Breast epithelium (tissue), 4 donors: ENCODE results near the gene ZNF26. TPM values are rescaled to one million over a fixed set of nuclear protein-coding genes. Genes with fewer than 3 reads are reported as not detected.
"Not testable (repeated sequence)": the region's sequence is repeated elsewhere in the genome, so short reads cannot be mapped to it uniquely, and the experiment has no call there.

Experiments
- DNase-seq, 2 donors: peaks; one replicate each; pipeline ENCODE4 v3.0.0-alpha.2; 2019; ENCODE audit warnings: low spot score in 2 of 2
- H3K27ac ChIP-seq, 2 donors: fragments of 200-600 bp; sonication (generic) in 1 of 2; one replicate each; pipeline ENCODE4 v1.5.1; 2016 to 2019; ENCODE audit warnings: mild to moderate bottlenecking in 1 of 2
- H3K27me3 ChIP-seq, 2 donors: fragments of 200-600 bp; sonication (generic) in 1 of 2; one replicate each; pipeline versions ENCODE4 v1.5.1 to v1.6.0; 2017 to 2019; ENCODE audit warnings: control low read depth in 1 of 2, mild to moderate bottlenecking in 1 of 2
- H3K36me3 ChIP-seq: fragments of 200-600 bp; one replicate; pipeline ENCODE4 v1.5.1; 2019
- H3K4me1 ChIP-seq, 2 donors: fragments of 200-600 bp; sonication (generic); one replicate each; pipeline ENCODE4 v1.5.1; 2016 to 2019; ENCODE audit warnings: control low read depth in 1 of 2
- H3K4me3 ChIP-seq, 3 donors: fragments of 200-600 bp; sonication (generic); 1 replicate in 2 of 3; 2 replicates in 1 of 3; pipeline ENCODE4 v1.5.1; 2016 to 2019; ENCODE audit warnings: mild to moderate bottlenecking in 3 of 3, moderate library complexity in 2 of 3
- H3K9me3 ChIP-seq, 2 donors: fragments of 200-600 bp; sonication (generic) in 1 of 2; one replicate each; pipeline ENCODE4 v1.5.1; 2016 to 2019; ENCODE audit warnings: control low read depth in 1 of 2
- POLR2A ChIP-seq: fragments of 450-650 bp; IDR thresholded peaks from one replicate; pipeline ENCODE4 v1.6.1; 2016; ENCODE audit warnings: antibody characterized with exemption, mild to moderate bottlenecking, moderate library complexity
- POLR2AphosphoS5 ChIP-seq, 3 donors: sonication (generic); formaldehyde crosslinking; IDR thresholded peaks; one replicate each; pipeline ENCODE4 v1.6.1; 2017; ENCODE audit warnings: antibody characterized with exemption in 3 of 3
- intact Hi-C: fragments of 100-400 bp; cut with DNase I; formaldehyde crosslinking; loops from one replicate; pipeline ENCODE4 v1.15.1; 2023; ENCODE audit warnings: low total_unique reads
- total RNA-seq, 3 donors: library from RNA; depleted of rRNA; stranded (reverse); fragments of >200 nt; gene quantifications; one replicate each; pipeline ENCODE4 v1.1.0, GENCODE V29; 2016
- TF ChIP-seq, protein P1 (sequence below), 3 donors: fragments of 450-650 bp; IDR thresholded peaks; one replicate each; pipeline ENCODE4 v1.5.1; 2016 to 2017; ENCODE audit warnings: antibody characterized with exemption in 3 of 3, mild to moderate bottlenecking in 3 of 3, moderate library complexity in 3 of 3

ZNF26 gene
- total RNA-seq, 3 donors from 2014 or later: 12.0 to 19.6 (median 19.0) TPM

GRCh38 chr12:132956011-132956788, 30.0 kb upstream of the ZNF26 start, which contains the start of gene ZNF605:
Gene ZNF605, minus strand, starts transcription at chr12:132956306. Its CDS starts 10,671 bp downstream, at chr12:132945635.
- H3K36me3 ChIP-seq: no peaks in the 10 kb centered on the region
- peak within 1 kb of the TSS; percentile 64 to 94 (median 66) for H3K4me3 ChIP-seq
- H3K27ac ChIP-seq: peak within 1 kb of the TSS; percentile 81 to 95
- H3K27me3 ChIP-seq: no peaks in the 10 kb centered on the region
- peaks cover 29 to 34% of the 10 kb centered on the region in 2 donors for H3K9me3 ChIP-seq
- intact Hi-C loops: no loop called here
- DNase-seq: peak; percentile 57 to 80
- peaks cover 0 to 9% of the 10 kb centered on the region in 2 donors for H3K4me1 ChIP-seq
- TF ChIP-seq POLR2A (no peak), POLR2AphosphoS5 (IDR thresholded peaks at IDR 0.05) (peak; percentile 26 to 46 (median 43))
- TF ChIP-seq, protein P1, sequence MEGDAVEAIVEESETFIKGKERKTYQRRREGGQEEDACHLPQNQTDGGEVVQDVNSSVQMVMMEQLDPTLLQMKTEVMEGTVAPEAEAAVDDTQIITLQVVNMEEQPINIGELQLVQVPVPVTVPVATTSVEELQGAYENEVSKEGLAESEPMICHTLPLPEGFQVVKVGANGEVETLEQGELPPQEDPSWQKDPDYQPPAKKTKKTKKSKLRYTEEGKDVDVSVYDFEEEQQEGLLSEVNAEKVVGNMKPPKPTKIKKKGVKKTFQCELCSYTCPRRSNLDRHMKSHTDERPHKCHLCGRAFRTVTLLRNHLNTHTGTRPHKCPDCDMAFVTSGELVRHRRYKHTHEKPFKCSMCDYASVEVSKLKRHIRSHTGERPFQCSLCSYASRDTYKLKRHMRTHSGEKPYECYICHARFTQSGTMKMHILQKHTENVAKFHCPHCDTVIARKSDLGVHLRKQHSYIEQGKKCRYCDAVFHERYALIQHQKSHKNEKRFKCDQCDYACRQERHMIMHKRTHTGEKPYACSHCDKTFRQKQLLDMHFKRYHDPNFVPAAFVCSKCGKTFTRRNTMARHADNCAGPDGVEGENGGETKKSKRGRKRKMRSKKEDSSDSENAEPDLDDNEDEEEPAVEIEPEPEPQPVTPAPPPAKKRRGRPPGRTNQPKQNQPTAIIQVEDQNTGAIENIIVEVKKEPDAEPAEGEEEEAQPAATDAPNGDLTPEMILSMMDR (IDR thresholded peaks at IDR 0.05): no peak

DNA sequence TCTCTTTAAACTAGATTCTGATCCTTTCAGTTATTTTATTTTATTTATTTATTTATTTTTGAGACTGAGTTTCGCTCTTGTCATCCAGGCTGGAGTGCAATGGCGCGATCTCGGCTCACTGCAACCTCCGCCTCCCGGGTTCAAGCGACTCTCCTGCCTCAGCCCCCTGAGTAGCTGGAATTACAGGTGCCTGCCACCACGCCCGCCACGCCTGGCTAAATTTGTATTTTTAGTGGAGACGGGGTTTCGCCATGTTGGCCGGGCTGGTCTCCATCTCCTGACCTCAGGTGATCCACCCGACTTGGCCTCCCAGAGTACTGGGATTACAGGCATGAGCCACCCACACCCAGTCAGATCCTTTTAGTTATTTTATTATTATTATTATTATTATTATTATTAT, 24.4 kb upstream of the ZNF26 start:
- intact Hi-C loops, H3K27ac ChIP-seq, H3K4me3 ChIP-seq, H3K27me3 ChIP-seq, H3K36me3 ChIP-seq, DNase-seq, H3K4me1 ChIP-seq: not testable (repeated sequence)
- peaks cover 34 to 61% of the 10 kb centered on the region in 2 donors for H3K9me3 ChIP-seq

- H3K4me1 ChIP-seq, H3K27ac ChIP-seq, H3K36me3 ChIP-seq, intact Hi-C loops, DNase-seq, H3K4me3 ChIP-seq, H3K27me3 ChIP-seq: not testable (repeated sequence)
- H3K9me3 ChIP-seq: peaks cover 51 to 77% of the 10 kb centered on the region in 2 donors
- TF ChIP-seq, protein P1 (IDR thresholded peaks at IDR 0.05): peak in 1 of 3 donors; percentile 21
These were observed 22.2 kb upstream of the ZNF26 start for GRCh38 chr12:132963947-132964346.

- H3K9me3 ChIP-seq: peaks cover 66 to 93% of the 10 kb centered on the region in 2 donors
- H3K27ac ChIP-seq: no peak overlapping the region
- no peaks in the 10 kb centered on the region for H3K27me3 ChIP-seq
- intact Hi-C loops: no loop called here
- no peaks in the 10 kb centered on the region for H3K4me1 ChIP-seq
- H3K36me3 ChIP-seq: no peaks in the 10 kb centered on the region
- no peak overlapping the region for H3K4me3 ChIP-seq
- TF ChIP-seq, protein P1 (IDR thresholded peaks at IDR 0.05): no peak
- TF ChIP-seq POLR2A: no peak
- TF ChIP-seq POLR2AphosphoS5 (IDR thresholded peaks at IDR 0.05): no peak
- no peak for DNase-seq
These were observed 20.4 kb upstream of the ZNF26 start for GRCh38 chr12:132965796-132966195.

DNA sequence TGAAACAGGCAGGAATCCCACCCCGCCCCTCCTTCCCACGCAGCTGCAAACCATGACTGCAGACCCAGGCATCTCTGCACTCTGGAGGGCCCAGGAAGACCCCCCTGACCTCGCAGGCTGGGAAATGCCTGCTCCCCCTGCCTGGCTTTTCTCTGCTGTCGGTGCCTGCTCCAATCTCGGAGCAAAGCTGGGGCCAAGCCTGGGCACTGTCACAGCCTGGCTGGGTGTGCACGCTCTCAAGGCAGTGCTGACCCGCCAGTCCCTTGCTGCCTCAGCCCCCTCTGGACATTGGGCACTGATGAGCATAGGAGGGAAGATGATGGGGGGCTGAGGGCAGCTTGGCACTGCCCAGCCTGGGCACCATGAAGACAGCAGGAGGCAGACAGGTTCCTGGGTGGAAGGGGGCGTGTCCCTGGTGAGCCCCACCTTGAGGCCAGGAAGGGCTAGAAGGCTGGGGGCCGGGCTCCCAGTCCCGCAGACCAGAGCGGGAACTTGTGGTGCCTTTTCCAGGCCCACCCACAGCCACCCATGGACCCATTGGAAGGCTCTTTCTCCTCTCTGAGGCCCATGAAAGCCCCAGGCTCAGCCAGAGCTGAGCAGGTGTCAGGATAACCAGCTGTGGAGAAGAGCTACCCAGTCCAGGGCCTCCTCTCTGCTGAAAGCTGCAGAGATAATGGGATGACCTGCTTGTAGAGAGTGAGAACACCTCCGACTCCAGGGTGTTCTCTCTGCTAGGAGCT, 19.3 kb upstream of the ZNF26 start:
- H3K27ac ChIP-seq: no peak overlapping the region
- TF ChIP-seq POLR2AphosphoS5 (IDR thresholded peaks at IDR 0.05) (no peak), POLR2A (no peak)
- TF ChIP-seq, protein P1 (IDR thresholded peaks at IDR 0.05): no peak
- no peaks in the 10 kb centered on the region for H3K27me3 ChIP-seq
- peaks cover 72 to 92% of the 10 kb centered on the region in 2 donors for H3K9me3 ChIP-seq
- no peak for DNase-seq
- intact Hi-C loops: no loop called here
- no peak overlapping the region for H3K4me3 ChIP-seq
- H3K4me1 ChIP-seq: no peaks in the 10 kb centered on the region
- H3K36me3 ChIP-seq: no peaks in the 10 kb centered on the region
